ENCODE measurements around the gene CLDN2.

GRCh38 chrX:106955004-106955772, 35.0 kb downstream of the CLDN2 start:
- TF ChIP-seq CTCF (conservative IDR thresholded peaks at IDR 0.05 in 1 of 2, IDR thresholded peaks at IDR 0.05 in 1 of 2; ENCODE audit: extremely low read depth in 1 of 2, insufficient read depth in 1 of 2, low read depth in 1 of 2, low read length in 2 of 2) (no peak), EZH2 (IDR thresholded peaks at IDR 0.05; ENCODE audit: borderline replicate concordance, low read length) (no peak)
